Ovary (tissue), 3 donors: ENCODE measurements around the gene UST.

ENCODE experiments used
- CTCF ChIP-seq, 3 donors: fragments of 450-650 bp in 2 of 3; fragments of 200-600 bp in 1 of 3; IDR thresholded peaks; one replicate each; pipeline versions ENCODE4 v1.5.1 to v1.8.0; 2016 to 2022; ENCODE audit warnings: antibody characterized with exemption in 3 of 3, mild to moderate bottlenecking in 1 of 3
- EP300 ChIP-seq: sonication (generic); formaldehyde crosslinking; IDR thresholded peaks from one replicate; pipeline ENCODE4 v1.6.1; 2017; ENCODE audit warnings: antibody characterized with exemption
- POLR2A ChIP-seq: fragments of 450-650 bp; IDR thresholded peaks from one replicate; pipeline ENCODE4 v1.6.1; 2017; ENCODE audit warnings: antibody characterized with exemption, mild to moderate bottlenecking, moderate library complexity
- donor health status: DM: no; HTN: no; CAD: no.

DNA sequence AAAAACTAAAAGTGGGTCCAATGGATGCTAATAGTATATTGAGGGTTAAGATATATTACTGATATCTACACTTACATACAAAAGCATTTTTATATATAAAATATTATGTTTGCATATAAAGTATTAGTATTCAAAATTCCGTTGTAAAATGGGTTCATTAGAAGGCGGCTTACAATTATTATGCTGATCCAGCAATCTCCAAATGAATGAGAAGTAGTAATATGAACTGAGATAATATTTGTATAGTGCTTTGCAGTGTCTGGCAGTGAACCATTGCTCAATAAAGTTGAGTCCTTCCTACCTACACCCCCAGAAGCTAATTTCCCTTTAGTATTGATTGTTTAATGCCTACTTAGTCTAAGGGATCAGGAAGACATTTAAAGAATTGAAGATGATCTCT is 146.2 kb downstream of the UST start:
- TF ChIP-seq EP300 (no peak), CTCF (IDR thresholded peaks at IDR 0.05) (no peak), POLR2A (no peak)
